SK-N-MC (cell line): ENCODE measurements around the gene ARID5B.

Experiments used
- EZH2 ChIP-seq: fragments of 200-600 bp; sonication (generic); IDR thresholded peaks from one replicate; pipeline ENCODE4 v1.6.1; 2017; ENCODE audit warnings: antibody characterized with exemption
- POLR2AphosphoS5 ChIP-seq: IDR thresholded peaks from 2 replicates; pipeline ENCODE4 v1.6.1; 2012; ENCODE audit warnings: mild to moderate bottlenecking, low read depth, low read length, borderline replicate concordance

GRCh38 chr10:61987951-61988379, 86.5 kb downstream of the ARID5B start:
- TF ChIP-seq EZH2: no peak
- no peak for TF ChIP-seq POLR2AphosphoS5
